GM18861 (cell line): Measurements from ENCODE around the gene POLR3K.
A peak's percentile ranks its signal among the peaks of the same experiment; 100 is the strongest.

Experiments used
- ATAC-seq: cut with Tn5 transposase; IDR thresholded peaks from one replicate; pipeline ENCODE4 v1.9.1; 2021; ENCODE audit not compliant: unreplicated experiment

The POLR3K gene

GRCh38 chr16:53346-54236, at the start of gene POLR3K, which contains the start of gene SNRNP25:
TSS of gene POLR3K (minus strand) at chr16:53608. CDS start at chr16:53586, 22 bp downstream.
TSS of gene SNRNP25 (plus strand) at chr16:53828. CDS start at chr16:54017, 189 bp downstream.
- peak; percentile 91 for ATAC-seq

GRCh38 chr16:102060-102855, 48.9 kb upstream of the POLR3K start:
- ATAC-seq = no peak

- ATAC-seq = no peak
Measured at GRCh38 chr16:101586-101985, 48.2 kb upstream of the POLR3K start.

GRCh38 chr16:100989-101388, 47.6 kb upstream of the POLR3K start:
- no peak for ATAC-seq

- ATAC-seq = no peak
Measured at GRCh38 chr16:97822-98221, 44.4 kb upstream of the POLR3K start.

GRCh38 chr16:96935-97381, 43.5 kb upstream of the POLR3K start:
- peak; percentile 70 for ATAC-seq

- no peak for ATAC-seq
Measured at GRCh38 chr16:94918-95265, 41.5 kb upstream of the POLR3K start.

- no peak for ATAC-seq
Measured at GRCh38 chr16:92431-93339, 39.3 kb upstream of the POLR3K start.

GRCh38 chr16:91484-91883, 38.1 kb upstream of the POLR3K start:
- ATAC-seq = no peak

GRCh38 chr16:89391-90302, 36.2 kb upstream of the POLR3K start:
- ATAC-seq = no peak

GRCh38 chr16:88613-89012, 35.2 kb upstream of the POLR3K start:
- no peak for ATAC-seq

GRCh38 chr16:86483-86952, 33.1 kb upstream of the POLR3K start:
- no peak for ATAC-seq

GRCh38 chr16:85865-86264, 32.5 kb upstream of the POLR3K start:
- no peak for ATAC-seq

GRCh38 chr16:85407-85782, 32.0 kb upstream of the POLR3K start:
- ATAC-seq = peak; percentile 19

- ATAC-seq = peak; percentile 70
Measured at GRCh38 chr16:84718-85406, 31.5 kb upstream of the POLR3K start.

GRCh38 chr16:83781-84615, 30.6 kb upstream of the POLR3K start:
- no peak for ATAC-seq

GRCh38 chr16:83060-83603, 29.7 kb upstream of the POLR3K start:
- no peak for ATAC-seq
